Stimulated activated CD8-positive, alpha-beta memory T cell treated with anti-CD3 and anti-CD28 coated beads, Interleukin-12 subunit alpha, Interleukin-12 subunit beta, amount 100 ng/mL, for 4 hours (primary cell): ENCODE measurements around the gene CRLF1.
A peak's percentile ranks its signal among the peaks of the same experiment; 100 is the strongest.

ENCODE experiments used
- DNase-seq: peaks from one replicate; pipeline ENCODE4 v3.0.0-alpha.2; 2020; ENCODE audit warnings: low read depth

Gene CRLF1

DNA sequence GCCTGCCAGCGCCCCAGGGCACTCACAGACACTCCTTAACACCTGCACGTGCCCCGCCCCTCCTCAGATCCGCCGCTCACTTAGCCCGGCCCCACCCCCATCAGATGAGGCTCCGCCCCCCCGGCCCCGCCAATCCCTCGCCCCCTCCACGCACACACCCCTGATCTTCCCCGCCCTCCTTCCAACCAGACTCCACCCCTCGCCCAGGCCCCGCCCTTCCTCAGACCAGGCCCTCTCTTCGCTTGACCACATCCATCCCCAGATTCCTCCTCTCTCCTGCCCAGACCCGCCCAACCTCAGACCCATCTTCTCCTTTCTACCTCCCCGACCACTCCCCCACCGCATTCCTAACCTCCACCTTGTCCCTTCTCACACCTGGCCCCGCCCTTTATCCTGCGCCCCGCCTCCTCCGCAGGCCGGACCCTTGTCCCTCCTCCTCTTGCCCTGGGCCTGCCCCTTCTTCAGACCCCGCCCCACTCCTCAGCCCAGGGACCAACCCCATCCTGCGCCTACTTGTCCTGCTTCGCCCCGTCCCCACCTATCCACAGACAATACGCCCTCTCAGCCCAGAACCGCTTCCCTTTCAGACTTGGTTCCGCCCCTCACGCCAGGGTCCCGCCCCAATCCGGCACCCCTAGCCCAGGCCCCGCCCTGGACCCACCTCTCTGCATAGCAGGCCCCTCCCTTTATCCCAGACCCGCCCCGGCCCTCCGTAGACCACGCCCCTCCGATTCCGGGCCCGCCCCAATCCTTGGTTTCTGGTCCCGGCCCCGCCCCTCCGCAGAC lies 29.8 kb upstream of the CRLF1 start:
- DNase-seq, result peak; percentile 95

- no peak for DNase-seq
Observed at GRCh38 chr19:18635831-18636182, 29.2 kb upstream of the CRLF1 start.

GRCh38 chr19:18634612-18635297 lies 28.2 kb upstream of the CRLF1 start:
- DNase-seq, result no peak

GRCh38 chr19:18633321-18633720 lies 26.7 kb upstream of the CRLF1 start:
- no peak for DNase-seq

- no peak for DNase-seq
Observed at GRCh38 chr19:18629166-18630088, 22.8 kb upstream of the CRLF1 start.

GRCh38 chr19:18626906-18627305 lies 20.3 kb upstream of the CRLF1 start:
- DNase-seq, result no peak

- DNase-seq, result no peak
Observed at GRCh38 chr19:18620902-18621301, 14.3 kb upstream of the CRLF1 start.

- DNase-seq, result no peak
Observed at GRCh38 chr19:18620311-18620710, 13.7 kb upstream of the CRLF1 start.

DNA sequence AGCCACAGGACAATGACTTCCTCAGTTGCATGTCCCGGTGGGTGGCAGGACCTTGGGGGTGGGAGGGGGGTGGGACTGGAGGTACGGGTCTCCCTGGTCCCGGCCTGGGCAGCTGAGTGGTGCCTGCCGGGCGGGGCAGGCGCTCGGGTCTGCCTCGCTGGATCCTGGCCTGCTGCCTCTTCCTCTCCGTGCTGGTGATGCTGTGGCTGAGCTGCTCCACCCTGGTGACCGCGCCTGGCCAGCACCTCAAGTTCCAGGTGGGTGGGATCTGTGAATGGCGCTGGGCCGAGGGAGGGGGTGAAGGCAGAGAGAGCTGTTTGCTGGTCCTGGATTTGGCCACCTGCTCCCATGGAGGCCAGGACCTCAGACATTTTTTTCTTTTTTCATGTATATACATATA lies 11.6 kb upstream of the CRLF1 start:
- no peak for DNase-seq

GRCh38 chr19:18617562-18617961 lies 11.0 kb upstream of the CRLF1 start:
- DNase-seq, result no peak

DNA sequence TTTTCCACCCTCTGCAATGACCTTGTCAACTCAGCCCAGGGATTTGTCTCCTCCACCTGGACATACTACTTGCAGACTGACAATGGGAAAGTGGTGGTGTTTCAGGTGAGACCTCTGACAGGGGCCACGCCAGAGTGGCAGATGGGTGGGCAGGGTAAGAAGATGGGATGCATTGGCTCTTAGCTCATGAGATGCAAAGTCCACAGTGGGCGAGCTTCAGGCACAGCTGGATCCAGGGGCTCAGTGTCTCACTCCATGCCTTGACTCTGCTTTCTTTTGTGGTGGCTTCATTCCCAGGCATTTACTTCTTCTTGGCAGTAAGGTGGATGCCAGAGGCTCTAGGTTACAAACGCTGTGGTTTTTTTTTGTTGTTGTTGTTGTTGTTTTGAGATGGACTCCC lies 9.4 kb upstream of the CRLF1 start:
- DNase-seq, result no peak

DNA sequence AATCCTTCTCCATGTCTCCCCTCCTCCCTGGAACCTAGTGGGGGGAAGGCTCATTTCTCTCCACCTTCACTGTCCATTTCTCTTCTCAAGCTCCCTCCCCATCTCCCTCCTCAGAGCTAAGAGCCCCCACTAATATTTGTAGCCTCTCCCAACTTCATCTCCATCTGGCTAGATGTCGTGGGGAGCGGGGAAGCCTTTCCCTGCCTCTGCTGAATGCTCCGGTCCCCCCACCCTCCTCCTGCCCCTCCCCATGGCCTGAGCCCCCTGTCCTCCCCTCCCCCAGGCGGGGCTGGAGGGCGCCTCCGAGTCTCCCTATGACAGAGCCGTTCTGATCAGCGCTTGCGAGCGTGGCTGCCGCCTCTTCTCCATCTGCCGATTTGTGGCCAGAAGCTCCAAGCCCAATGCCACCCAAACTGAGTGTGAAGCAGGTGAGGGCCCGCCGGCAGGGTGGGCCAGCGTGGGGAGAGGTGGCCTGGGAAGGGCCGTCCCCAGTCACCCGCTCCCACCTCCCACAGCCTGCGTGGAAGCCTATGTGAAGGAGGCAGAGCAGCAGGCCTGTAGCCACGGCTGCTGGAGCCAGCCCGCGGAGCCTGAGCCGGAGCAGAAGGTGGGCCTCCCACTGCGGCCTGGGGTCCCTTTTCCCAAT lies 7.1 kb upstream of the CRLF1 start:
- DNase-seq, result no peak

- peak; percentile 28 for DNase-seq
Observed at GRCh38 chr19:18612772-18613588, 6.4 kb upstream of the CRLF1 start, which contains the start of gene TMEM59L. Gene TMEM59L (plus strand): TSS chr19:18612870. CDS start chr19:18612959, 89 bp downstream.

- no peak for DNase-seq
Observed at GRCh38 chr19:18612051-18612771, 5.6 kb upstream of the CRLF1 start.

- no peak for DNase-seq
Observed at GRCh38 chr19:18611327-18612050, 4.9 kb upstream of the CRLF1 start.

GRCh38 chr19:18610556-18611326 lies 4.1 kb upstream of the CRLF1 start:
- no peak for DNase-seq

DNA sequence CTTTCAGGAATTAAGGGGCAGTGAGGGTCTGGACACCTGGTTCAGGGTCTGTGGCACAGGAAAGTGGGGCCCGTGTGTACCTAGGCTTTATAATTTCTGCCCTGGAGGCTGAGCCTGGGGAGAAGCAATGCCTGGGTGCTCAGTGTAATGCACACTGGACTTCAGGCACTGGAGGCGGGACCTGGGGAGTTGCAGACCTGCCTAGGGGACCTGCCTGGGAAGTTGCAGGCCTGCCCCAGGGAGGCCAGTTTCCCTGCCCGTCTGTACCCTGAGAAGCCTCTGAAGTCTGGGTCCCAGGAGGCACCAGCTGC lies 3.6 kb upstream of the CRLF1 start:
- DNase-seq, result no peak

- no peak for DNase-seq
Observed at GRCh38 chr19:18609717-18610051, 3.1 kb upstream of the CRLF1 start.
